Coronary artery (tissue), 2 donors: ENCODE results near the gene TRIM7.
A peak's percentile ranks its signal among the peaks of the same experiment; 100 is the strongest.

Experiments
- DNase-seq: peaks from one replicate; pipeline ENCODE4 v3.0.0-alpha.2; 2017; ENCODE audit warnings: low spot score
- H3K27ac ChIP-seq, 2 donors: fragments of 200-600 bp; sonication (generic); one replicate each; pipeline ENCODE4 v1.5.1; 2016 to 2019
- H3K4me3 ChIP-seq: fragments of 200-600 bp; sonication (generic); 2 replicates; pipeline ENCODE4 v1.5.1; 2016; ENCODE audit warnings: mild to moderate bottlenecking, moderate library complexity
- TF ChIP-seq, protein P1 (sequence below): fragments of 200-600 bp; sonication (generic); IDR thresholded peaks from one replicate; pipeline ENCODE4 v1.5.1; 2019; ENCODE audit warnings: antibody characterized with exemption

Gene TRIM7

DNA sequence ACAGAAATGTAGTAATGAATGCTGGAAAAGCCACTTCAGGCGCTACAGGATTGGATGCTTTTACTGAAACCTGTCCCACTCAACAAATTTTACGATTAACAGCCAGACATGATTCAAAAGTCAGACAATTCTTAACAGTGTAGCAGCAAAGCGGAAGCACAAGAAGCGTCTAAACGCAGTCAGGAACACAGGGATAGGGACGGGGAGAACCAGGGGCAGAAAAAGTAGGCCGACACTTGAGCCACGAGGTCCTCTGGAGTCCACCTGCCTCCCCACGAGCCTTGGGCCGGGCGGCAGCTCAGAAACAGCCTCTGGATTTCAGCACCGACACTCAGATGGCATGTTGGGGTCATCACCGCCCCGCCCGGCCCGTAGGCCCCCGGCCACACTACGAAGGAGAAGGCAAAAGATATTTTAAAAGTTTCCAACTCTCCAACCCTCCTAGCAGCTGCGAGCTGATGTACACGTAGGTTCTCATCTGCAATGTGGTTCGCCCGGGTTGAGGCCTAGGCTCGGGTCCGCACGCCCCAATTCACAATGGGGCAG lies 38.1 kb upstream of the TRIM7 start:
- Histone ChIP-seq H3K4me3 (peak overlapping the region; percentile 92), H3K27ac (peak overlapping the region; percentile 94 to 100)
- DNase-seq: no peak
- TF ChIP-seq, protein P1, sequence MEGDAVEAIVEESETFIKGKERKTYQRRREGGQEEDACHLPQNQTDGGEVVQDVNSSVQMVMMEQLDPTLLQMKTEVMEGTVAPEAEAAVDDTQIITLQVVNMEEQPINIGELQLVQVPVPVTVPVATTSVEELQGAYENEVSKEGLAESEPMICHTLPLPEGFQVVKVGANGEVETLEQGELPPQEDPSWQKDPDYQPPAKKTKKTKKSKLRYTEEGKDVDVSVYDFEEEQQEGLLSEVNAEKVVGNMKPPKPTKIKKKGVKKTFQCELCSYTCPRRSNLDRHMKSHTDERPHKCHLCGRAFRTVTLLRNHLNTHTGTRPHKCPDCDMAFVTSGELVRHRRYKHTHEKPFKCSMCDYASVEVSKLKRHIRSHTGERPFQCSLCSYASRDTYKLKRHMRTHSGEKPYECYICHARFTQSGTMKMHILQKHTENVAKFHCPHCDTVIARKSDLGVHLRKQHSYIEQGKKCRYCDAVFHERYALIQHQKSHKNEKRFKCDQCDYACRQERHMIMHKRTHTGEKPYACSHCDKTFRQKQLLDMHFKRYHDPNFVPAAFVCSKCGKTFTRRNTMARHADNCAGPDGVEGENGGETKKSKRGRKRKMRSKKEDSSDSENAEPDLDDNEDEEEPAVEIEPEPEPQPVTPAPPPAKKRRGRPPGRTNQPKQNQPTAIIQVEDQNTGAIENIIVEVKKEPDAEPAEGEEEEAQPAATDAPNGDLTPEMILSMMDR: no peak

- Histone ChIP-seq H3K4me3 (peak overlapping the region; percentile 92), H3K27ac (peak overlapping the region; percentile 94 to 100)
- TF ChIP-seq, protein P1: no peak
Observed at GRCh38 chr5:181242031-181242451, 37.0 kb upstream of the TRIM7 start.

GRCh38 chr5:181241393-181241975 lies 36.5 kb upstream of the TRIM7 start:
- Histone ChIP-seq H3K4me3 (peak overlapping the region; percentile 92), H3K27ac (peak overlapping the region; percentile 94 to 100)
- TF ChIP-seq, protein P1: no peak
- DNase-seq: no peak

More at GRCh38 chr5:181242031-181242451, 37.0 kb upstream of the TRIM7 start:
- DNase-seq: no peak

- no peak for DNase-seq
- H3K4me3 ChIP-seq: no peak overlapping the region
- TF ChIP-seq, protein P1: no peak
- no peak overlapping the region for H3K27ac ChIP-seq
Observed at GRCh38 chr5:181239062-181239663, 34.2 kb upstream of the TRIM7 start.

DNA sequence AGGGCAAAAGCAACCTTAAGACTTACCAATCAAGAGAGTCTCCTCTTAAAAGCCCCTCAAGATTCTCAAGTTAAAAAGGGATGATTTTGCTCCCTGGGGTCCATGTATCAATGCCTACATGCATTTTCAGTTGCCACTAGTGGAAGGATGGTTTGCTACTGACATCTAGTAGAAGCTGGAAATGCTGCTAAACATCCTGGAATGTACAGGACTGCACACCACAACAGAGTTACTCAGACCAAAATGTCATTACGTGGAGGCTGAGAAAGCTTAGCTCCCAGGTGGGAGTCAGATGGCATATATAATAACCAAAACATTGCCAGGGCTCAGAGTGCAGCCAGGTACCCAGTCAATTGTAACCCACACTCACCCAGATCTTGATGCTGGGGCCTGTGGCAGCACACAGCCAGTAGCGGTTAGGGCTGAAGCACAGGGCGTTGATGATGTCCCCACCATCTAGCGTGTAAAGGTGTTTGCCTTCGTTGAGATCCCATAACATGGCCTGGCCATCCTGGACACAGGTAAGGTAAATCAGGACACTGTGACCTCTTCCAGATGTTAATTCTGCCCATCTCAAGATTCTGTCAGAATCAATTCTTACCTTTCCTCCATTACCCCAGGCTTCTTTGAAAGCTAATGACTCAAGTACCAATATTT lies 32.9 kb upstream of the TRIM7 start:
- H3K4me3 ChIP-seq: no peak overlapping the region
- no peak for DNase-seq
- TF ChIP-seq, protein P1: no peak
- no peak overlapping the region for H3K27ac ChIP-seq

GRCh38 chr5:181236954-181237641 lies 32.1 kb upstream of the TRIM7 start:
- TF ChIP-seq, protein P1: no peak
- no peak for DNase-seq
- Histone ChIP-seq H3K27ac (no peak overlapping the region), H3K4me3 (no peak overlapping the region)
